ENCODE results near the gene GBA3.

GBA3 gene

GRCh38 chr4:22778547-22779163 lies 85.9 kb downstream of the GBA3 start:
- H3K36me3 ChIP-seq (ENCODE audit: control insufficient read depth, insufficient read depth, low read length), result no peaks in the 10 kb centered on the region

DNA sequence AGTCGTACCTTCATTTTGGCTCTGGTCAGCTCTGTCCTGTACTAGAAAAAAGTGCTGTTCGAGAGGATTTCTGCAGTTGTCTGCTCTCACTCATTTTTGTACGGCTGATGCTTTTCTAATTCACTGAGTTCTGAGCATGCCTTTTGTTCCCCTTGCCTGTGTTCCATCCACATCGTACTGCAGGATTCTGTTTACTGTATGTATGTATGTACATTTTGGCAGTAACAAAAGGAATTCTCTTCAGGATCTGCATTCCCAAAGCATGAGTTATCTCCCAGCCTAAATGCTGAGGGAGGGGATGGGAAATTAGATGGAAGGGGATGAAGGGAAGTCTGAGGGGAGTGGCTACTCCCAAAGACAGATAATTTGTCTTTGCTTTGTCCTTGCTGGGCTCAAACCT lies 87.6 kb downstream of the GBA3 start:
- peaks cover 4% of the 10 kb centered on the region for H3K9me3 ChIP-seq (ENCODE audit: control insufficient read depth, low read length)
- H3K4me1 ChIP-seq (ENCODE audit: control insufficient read depth, insufficient read depth, low read length, poor library complexity, severe bottlenecking), result peaks cover 12% of the 10 kb centered on the region
- H3K4me3 ChIP-seq (ENCODE audit: extremely low read depth, insufficient read depth, low read length, poor library complexity, severe bottlenecking), result no peak overlapping the region
- H3K36me3 ChIP-seq (ENCODE audit: control insufficient read depth, insufficient read depth, low read length), result no peaks in the 10 kb centered on the region
- WGBS, 2 experiments (ENCODE audit: insufficient coverage in 2 of 2), result 72 to 76% methylated on average over 2 to 3 of the region's 4 CpGs
- no peak overlapping the region for H3K27ac ChIP-seq (ENCODE audit: low read depth, low read length, severe bottlenecking)

More at GRCh38 chr4:22778547-22779163, 85.9 kb downstream of the GBA3 start:
- Histone ChIP-seq H3K4me3 (ENCODE audit: extremely low read depth, insufficient read depth, low read length, poor library complexity, severe bottlenecking) (no peak overlapping the region), H3K27ac (ENCODE audit: low read depth, low read length, severe bottlenecking) (no peak overlapping the region), H3K4me1 (ENCODE audit: control insufficient read depth, insufficient read depth, low read length, poor library complexity, severe bottlenecking) (peaks cover 12% of the 10 kb centered on the region), H3K9me3 (ENCODE audit: control insufficient read depth, low read length) (peaks cover 4% of the 10 kb centered on the region)
- 93 to 98% methylated on average over 22 to 29 of the region's 37 CpGs for WGBS, 2 experiments (ENCODE audit: insufficient coverage in 2 of 2)

DNA sequence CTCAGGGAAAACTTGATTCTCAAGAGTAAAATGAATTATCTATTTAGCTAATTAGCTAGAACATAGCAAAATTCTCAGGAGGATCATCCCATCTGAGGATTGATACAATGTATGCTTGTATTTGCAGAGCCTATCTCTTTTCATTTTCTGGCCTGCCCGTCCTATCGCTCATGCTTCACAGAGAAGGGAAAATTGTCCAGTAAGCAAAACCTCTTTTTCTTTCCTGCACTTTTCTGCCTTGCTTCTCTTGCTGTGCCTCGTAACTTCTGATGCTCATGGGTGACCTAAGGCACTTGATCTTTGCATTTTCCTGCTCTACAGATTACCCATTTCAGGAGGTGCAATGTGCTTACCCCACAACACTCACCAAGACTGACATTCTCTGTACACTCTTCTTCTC lies 88.1 kb downstream of the GBA3 start:
- no peak overlapping the region for H3K4me3 ChIP-seq (ENCODE audit: extremely low read depth, insufficient read depth, low read length, poor library complexity, severe bottlenecking)
- peaks cover 4% of the 10 kb centered on the region for H3K9me3 ChIP-seq (ENCODE audit: control insufficient read depth, low read length)
- no peaks in the 10 kb centered on the region for H3K36me3 ChIP-seq (ENCODE audit: control insufficient read depth, insufficient read depth, low read length)
- H3K4me1 ChIP-seq (ENCODE audit: control insufficient read depth, insufficient read depth, low read length, poor library complexity, severe bottlenecking), result peaks cover 12% of the 10 kb centered on the region
- WGBS, 2 experiments (ENCODE audit: insufficient coverage in 2 of 2), result 81 to 87% methylated on average over 3 of the region's 3 CpGs
- H3K27ac ChIP-seq (ENCODE audit: low read depth, low read length, severe bottlenecking), result no peak overlapping the region

GRCh38 chr4:22787753-22788375 lies 95.1 kb downstream of the GBA3 start:
- Histone ChIP-seq H3K4me1 (ENCODE audit: control insufficient read depth, insufficient read depth, low read length, poor library complexity, severe bottlenecking) (no peaks in the 10 kb centered on the region), H3K36me3 (ENCODE audit: control insufficient read depth, insufficient read depth, low read length) (no peaks in the 10 kb centered on the region), H3K4me3 (ENCODE audit: extremely low read depth, insufficient read depth, low read length, poor library complexity, severe bottlenecking) (no peak overlapping the region), H3K9me3 (ENCODE audit: control insufficient read depth, low read length) (no peaks in the 10 kb centered on the region), H3K27ac (ENCODE audit: low read depth, low read length, severe bottlenecking) (no peak overlapping the region)
- 83 to 100% methylated on average over 2 of the region's 6 CpGs for WGBS, 2 experiments (ENCODE audit: insufficient coverage in 2 of 2)

- Histone ChIP-seq H3K4me3 (ENCODE audit: extremely low read depth, insufficient read depth, low read length, poor library complexity, severe bottlenecking) (no peak overlapping the region), H3K36me3 (ENCODE audit: control insufficient read depth, insufficient read depth, low read length) (no peaks in the 10 kb centered on the region), H3K27ac (ENCODE audit: low read depth, low read length, severe bottlenecking) (no peak overlapping the region), H3K4me1 (ENCODE audit: control insufficient read depth, insufficient read depth, low read length, poor library complexity, severe bottlenecking) (no peaks in the 10 kb centered on the region), H3K9me3 (ENCODE audit: control insufficient read depth, low read length) (no peaks in the 10 kb centered on the region)
- WGBS, 2 experiments (ENCODE audit: insufficient coverage in 2 of 2), result 67% methylated on average over 1 of the region's 2 CpGs; no CpG with 5 or more reads in 1 of the 2 experiments
Measured at GRCh38 chr4:22790631-22791030, 97.9 kb downstream of the GBA3 start.

GRCh38 chr4:22794732-22795131 lies 102.0 kb downstream of the GBA3 start:
- no peaks in the 10 kb centered on the region for H3K4me1 ChIP-seq (ENCODE audit: control insufficient read depth, insufficient read depth, low read length, poor library complexity, severe bottlenecking)
- H3K4me3 ChIP-seq (ENCODE audit: extremely low read depth, insufficient read depth, low read length, poor library complexity, severe bottlenecking), result no peak overlapping the region
- no peaks in the 10 kb centered on the region for H3K9me3 ChIP-seq (ENCODE audit: control insufficient read depth, low read length)
- 79 to 92% methylated on average over 2 to 3 of the region's 5 CpGs for WGBS, 2 experiments (ENCODE audit: insufficient coverage in 2 of 2)
- no peaks in the 10 kb centered on the region for H3K36me3 ChIP-seq (ENCODE audit: control insufficient read depth, insufficient read depth, low read length)
- H3K27ac ChIP-seq (ENCODE audit: low read depth, low read length, severe bottlenecking), result no peak overlapping the region

DNA sequence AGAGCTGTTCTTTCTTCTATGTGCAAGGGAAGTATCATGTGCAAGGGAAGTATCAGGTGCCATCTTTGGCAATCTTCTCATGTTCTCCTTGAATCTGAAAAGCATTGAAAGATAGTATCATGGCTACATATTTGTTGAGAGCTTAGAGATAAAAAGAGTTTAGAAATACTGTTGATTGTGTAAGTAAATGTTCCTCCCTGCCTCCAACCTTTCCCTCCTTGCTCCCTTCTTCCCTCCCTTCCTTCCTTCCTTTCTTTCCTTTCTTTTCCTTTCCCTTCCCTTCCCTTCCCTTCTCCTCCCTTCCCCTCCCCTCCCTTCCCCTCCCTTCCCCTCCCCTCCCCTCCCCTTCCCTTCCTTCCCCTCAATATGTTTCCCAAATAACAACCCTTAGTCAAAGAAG lies 108.7 kb downstream of the GBA3 start:
- Histone ChIP-seq H3K9me3 (ENCODE audit: control insufficient read depth, low read length) (no peaks in the 10 kb centered on the region), H3K4me3 (ENCODE audit: extremely low read depth, insufficient read depth, low read length, poor library complexity, severe bottlenecking) (no peak overlapping the region), H3K27ac (ENCODE audit: low read depth, low read length, severe bottlenecking) (no peak overlapping the region), H3K4me1 (ENCODE audit: control insufficient read depth, insufficient read depth, low read length, poor library complexity, severe bottlenecking) (no peaks in the 10 kb centered on the region), H3K36me3 (ENCODE audit: control insufficient read depth, insufficient read depth, low read length) (no peaks in the 10 kb centered on the region)

DNA sequence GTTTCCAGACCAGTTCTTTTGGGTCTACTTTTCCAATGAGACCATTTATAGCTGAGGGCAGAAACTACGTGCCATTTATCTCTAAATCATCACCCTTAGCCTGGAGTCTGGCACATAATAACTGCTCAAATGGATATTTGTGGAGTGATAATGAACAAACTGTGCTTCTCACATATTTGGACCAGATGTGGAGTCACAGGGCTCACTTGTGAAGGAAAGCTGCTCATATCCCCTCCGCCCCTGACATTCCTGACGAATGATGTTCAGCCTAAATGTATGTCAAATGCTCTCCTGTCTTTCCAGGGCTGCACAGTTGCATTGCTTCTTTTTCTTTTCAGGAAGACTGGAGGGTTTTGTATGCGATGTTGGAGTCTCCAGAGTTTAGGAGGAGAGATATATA lies 110.1 kb downstream of the GBA3 start:
- WGBS, 2 experiments (ENCODE audit: insufficient coverage in 2 of 2), result 84 to 100% methylated on average over 2 of the region's 4 CpGs
- no peaks in the 10 kb centered on the region for H3K4me1 ChIP-seq (ENCODE audit: control insufficient read depth, insufficient read depth, low read length, poor library complexity, severe bottlenecking)
- H3K4me3 ChIP-seq (ENCODE audit: extremely low read depth, insufficient read depth, low read length, poor library complexity, severe bottlenecking), result no peak overlapping the region
- no peaks in the 10 kb centered on the region for H3K36me3 ChIP-seq (ENCODE audit: control insufficient read depth, insufficient read depth, low read length)
- H3K27ac ChIP-seq (ENCODE audit: low read depth, low read length, severe bottlenecking), result no peak overlapping the region
- H3K9me3 ChIP-seq (ENCODE audit: control insufficient read depth, low read length), result no peaks in the 10 kb centered on the region

DNA sequence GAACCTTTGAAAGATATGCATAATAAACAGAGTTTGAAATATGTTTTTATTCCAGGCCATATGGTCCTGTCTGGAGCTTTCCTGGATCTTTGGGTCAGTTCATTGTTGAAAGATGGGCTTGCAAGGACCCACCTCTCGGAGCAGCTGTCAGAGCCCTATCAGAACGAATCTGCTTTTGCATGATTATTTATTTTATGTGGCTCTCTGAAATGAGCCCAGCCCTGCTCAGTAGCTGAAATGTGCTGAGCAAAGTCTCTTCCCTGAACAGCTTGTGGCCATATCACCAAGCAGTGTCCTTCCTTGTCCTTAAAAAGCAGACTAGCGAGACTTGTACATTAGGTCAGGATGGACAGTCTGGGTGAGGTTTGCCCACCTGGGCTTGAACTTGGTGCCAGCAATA lies 110.8 kb downstream of the GBA3 start:
- H3K36me3 ChIP-seq (ENCODE audit: control insufficient read depth, insufficient read depth, low read length), result no peaks in the 10 kb centered on the region
- H3K27ac ChIP-seq (ENCODE audit: low read depth, low read length, severe bottlenecking), result no peak overlapping the region
- no peaks in the 10 kb centered on the region for H3K4me1 ChIP-seq (ENCODE audit: control insufficient read depth, insufficient read depth, low read length, poor library complexity, severe bottlenecking)
- H3K4me3 ChIP-seq (ENCODE audit: extremely low read depth, insufficient read depth, low read length, poor library complexity, severe bottlenecking), result no peak overlapping the region
- H3K9me3 ChIP-seq (ENCODE audit: control insufficient read depth, low read length), result no peaks in the 10 kb centered on the region
- 85 to 87% methylated on average over 2 to 3 of the region's 3 CpGs for whole genome bisulfite sequencing, 2 experiments (ENCODE audit: insufficient coverage in 2 of 2)

DNA sequence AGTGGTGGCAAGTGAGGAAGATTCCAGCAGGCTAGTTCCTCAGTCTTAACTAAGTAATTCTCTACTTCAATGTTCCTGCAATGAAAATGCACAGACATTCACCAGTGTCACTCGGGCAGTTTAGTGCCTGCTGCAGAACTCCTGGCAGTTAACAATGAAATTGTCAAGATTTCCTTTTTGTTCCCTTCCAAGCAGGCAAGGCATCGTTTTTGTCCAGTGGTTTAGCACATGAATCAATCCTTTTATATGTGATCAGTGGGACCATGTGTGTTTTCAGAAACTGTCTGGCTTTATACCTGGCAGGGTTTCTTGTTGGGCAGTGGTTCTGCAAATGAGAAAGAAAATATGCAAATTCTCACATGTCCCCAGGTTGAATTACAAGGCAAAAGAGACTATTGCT lies 122.2 kb downstream of the GBA3 start:
- 84% methylated on average over 2 of the region's 2 CpGs for WGBS, 2 experiments (ENCODE audit: insufficient coverage in 2 of 2)
- Histone ChIP-seq H3K4me1 (ENCODE audit: control insufficient read depth, insufficient read depth, low read length, poor library complexity, severe bottlenecking) (no peaks in the 10 kb centered on the region), H3K4me3 (ENCODE audit: extremely low read depth, insufficient read depth, low read length, poor library complexity, severe bottlenecking) (no peak overlapping the region), H3K9me3 (ENCODE audit: control insufficient read depth, low read length) (no peaks in the 10 kb centered on the region), H3K27ac (ENCODE audit: low read depth, low read length, severe bottlenecking) (no peak overlapping the region), H3K36me3 (ENCODE audit: control insufficient read depth, insufficient read depth, low read length) (no peaks in the 10 kb centered on the region)

DNA sequence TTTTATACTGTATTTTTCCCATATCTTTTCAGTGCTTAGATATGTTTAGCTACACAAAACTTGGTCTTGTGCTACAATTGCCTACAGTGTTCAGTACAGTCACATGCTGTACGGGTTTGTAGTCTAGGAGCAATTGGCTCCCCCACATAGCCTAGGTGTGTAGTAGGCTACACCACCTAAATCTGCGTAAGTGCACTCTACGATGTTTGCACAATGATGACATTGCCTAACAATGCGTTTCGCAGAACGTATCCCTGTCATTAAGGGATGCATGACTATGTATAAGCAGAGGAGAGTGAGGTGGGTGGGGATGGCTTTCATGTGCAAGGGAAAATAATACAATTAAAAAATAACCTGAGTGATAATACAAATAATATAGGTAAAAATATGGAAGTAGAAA lies 131.4 kb downstream of the GBA3 start:
- WGBS, 2 experiments (ENCODE audit: insufficient coverage in 2 of 2), result 80 to 100% methylated on average over 1 to 2 of the region's 6 CpGs
- Histone ChIP-seq H3K36me3 (ENCODE audit: control insufficient read depth, insufficient read depth, low read length) (no peaks in the 10 kb centered on the region), H3K9me3 (ENCODE audit: control insufficient read depth, low read length) (no peaks in the 10 kb centered on the region), H3K4me3 (ENCODE audit: extremely low read depth, insufficient read depth, low read length, poor library complexity, severe bottlenecking) (no peak overlapping the region), H3K4me1 (ENCODE audit: control insufficient read depth, insufficient read depth, low read length, poor library complexity, severe bottlenecking) (no peaks in the 10 kb centered on the region), H3K27ac (ENCODE audit: low read depth, low read length, severe bottlenecking) (no peak overlapping the region)
